ENCODE measurements around the gene CS.
"Not testable (repeated sequence)": the region's sequence is repeated elsewhere in the genome, so short reads cannot be mapped to it uniquely, and the experiment has no call there.

DNA sequence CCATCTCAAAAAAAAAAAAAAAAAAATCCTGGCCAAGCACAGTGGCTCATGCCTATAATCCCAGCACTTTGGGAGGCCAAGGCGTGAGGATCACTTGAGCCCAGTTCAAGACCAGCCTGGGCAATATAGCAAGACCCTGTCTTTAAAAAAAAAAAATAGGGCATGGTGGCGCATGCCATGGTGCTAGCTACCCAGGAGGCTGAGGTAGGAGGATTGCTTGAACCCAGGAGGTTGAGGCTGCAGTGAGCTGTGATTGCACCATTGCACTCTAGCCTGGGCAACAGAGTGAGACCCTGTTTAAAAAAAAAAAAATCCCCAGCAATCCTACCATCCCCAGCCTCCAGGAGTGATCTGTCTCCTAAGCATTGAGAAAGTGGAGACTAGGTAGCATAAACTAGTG, 42.2 kb upstream of the CS start:
- TF ChIP-seq POLR2A, EP300, POLR2AphosphoS5 (IDR thresholded peaks at IDR 0.05): not testable (repeated sequence)
- TF ChIP-seq, protein P1, sequence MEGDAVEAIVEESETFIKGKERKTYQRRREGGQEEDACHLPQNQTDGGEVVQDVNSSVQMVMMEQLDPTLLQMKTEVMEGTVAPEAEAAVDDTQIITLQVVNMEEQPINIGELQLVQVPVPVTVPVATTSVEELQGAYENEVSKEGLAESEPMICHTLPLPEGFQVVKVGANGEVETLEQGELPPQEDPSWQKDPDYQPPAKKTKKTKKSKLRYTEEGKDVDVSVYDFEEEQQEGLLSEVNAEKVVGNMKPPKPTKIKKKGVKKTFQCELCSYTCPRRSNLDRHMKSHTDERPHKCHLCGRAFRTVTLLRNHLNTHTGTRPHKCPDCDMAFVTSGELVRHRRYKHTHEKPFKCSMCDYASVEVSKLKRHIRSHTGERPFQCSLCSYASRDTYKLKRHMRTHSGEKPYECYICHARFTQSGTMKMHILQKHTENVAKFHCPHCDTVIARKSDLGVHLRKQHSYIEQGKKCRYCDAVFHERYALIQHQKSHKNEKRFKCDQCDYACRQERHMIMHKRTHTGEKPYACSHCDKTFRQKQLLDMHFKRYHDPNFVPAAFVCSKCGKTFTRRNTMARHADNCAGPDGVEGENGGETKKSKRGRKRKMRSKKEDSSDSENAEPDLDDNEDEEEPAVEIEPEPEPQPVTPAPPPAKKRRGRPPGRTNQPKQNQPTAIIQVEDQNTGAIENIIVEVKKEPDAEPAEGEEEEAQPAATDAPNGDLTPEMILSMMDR (IDR thresholded peaks at IDR 0.05) = not testable (repeated sequence)
